ENCODE results near the gene POU2F3. TPM values are rescaled to one million over a fixed set of nuclear protein-coding genes. Genes with fewer than 3 reads are reported as not detected.

POU2F3 gene
- polyA plus RNA-seq, 12 donors, result 0.09 to 38.0 (median 0.40) TPM; not detected in 2

DNA sequence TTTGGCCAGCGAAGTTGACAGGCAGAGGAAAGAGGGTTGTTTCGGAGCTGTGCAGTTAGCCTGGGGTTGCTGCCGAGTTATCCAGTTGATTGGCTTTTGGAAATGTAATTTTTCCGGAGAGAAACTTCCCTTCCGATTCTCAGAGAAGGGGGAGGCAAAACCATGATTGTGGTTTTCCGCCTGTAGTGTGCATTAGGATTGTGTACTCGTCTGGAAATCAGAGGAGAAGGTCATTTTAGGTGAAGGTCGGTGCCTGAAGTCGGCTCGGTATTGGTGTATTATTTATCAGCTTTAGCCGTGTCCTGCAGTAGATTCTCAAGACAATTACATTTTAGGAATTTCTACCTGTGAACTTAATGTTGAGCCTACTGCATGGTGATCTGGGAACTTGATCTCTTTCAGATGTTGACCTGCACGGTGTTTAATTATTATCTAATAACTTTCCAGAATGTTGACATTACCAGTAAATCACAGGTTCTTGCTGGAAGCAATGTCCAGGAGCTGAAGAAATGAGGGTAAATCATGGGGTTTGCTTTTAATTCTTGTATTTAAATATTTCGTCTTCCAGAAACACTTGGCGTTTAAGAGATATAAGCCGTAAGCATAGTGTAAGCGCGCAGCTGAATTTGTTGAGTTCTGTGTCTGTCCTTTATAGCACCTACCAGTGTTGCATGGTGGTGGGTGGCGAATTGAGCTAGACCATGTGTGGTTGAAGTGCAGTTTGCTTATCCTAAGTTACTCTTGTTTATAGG is 97.6 kb downstream of the POU2F3 start:
- DNase-seq, result no peak

- DNase-seq, result no peak
These were observed 98.4 kb downstream of the POU2F3 start for GRCh38 chr11:120338107-120338933.

DNA sequence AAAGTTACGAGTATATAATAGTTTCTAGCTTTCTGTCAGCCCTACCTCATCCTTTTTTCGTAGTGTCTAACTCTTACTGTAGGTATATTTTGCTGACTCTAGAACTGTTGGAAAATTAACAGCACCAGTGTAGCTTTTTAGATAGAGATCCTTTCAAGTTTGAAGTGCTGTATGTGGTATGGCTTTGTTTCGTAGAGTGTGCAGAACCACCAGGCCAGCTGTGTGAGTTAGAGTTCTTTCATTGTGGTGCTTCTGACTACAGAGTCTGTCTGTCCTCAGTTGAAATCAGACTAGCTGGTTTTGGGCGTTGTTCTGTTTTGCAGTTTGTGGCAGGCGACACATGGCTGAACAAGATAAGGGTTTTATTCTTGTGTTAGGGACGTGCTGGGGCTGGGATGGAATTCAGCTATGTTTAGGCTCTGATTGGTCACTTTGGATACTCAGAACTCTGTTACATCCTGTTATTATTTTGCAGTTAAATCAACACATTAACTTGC is 99.5 kb downstream of the POU2F3 start:
- DNase-seq, result no peak

- no peak for DNase-seq
These were observed 100.6 kb downstream of the POU2F3 start for GRCh38 chr11:120340529-120340928.

- DNase-seq, result no peak
These were observed 102.3 kb downstream of the POU2F3 start for GRCh38 chr11:120342226-120342625.

DNA sequence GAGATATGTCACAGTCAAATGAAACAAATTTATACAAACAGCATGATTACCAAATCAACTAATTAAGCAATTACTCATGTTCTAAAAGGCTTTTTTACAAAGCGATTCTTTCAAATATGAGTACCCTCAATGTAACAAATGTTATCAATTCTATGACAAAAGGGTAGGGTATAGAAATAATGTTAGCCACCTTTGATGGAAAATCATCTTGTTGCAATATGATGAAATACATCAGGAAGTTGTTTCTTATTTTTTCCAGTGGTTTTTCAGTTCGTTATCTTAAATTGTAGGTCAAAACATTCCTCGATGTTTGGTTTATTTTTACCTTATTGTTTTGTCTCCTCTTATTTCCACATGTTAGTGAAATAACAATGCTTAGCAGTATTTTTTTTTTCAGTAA is 102.7 kb downstream of the POU2F3 start:
- no peak for DNase-seq

- DNase-seq, result no peak
These were observed 103.5 kb downstream of the POU2F3 start for GRCh38 chr11:120343429-120343828.

DNA sequence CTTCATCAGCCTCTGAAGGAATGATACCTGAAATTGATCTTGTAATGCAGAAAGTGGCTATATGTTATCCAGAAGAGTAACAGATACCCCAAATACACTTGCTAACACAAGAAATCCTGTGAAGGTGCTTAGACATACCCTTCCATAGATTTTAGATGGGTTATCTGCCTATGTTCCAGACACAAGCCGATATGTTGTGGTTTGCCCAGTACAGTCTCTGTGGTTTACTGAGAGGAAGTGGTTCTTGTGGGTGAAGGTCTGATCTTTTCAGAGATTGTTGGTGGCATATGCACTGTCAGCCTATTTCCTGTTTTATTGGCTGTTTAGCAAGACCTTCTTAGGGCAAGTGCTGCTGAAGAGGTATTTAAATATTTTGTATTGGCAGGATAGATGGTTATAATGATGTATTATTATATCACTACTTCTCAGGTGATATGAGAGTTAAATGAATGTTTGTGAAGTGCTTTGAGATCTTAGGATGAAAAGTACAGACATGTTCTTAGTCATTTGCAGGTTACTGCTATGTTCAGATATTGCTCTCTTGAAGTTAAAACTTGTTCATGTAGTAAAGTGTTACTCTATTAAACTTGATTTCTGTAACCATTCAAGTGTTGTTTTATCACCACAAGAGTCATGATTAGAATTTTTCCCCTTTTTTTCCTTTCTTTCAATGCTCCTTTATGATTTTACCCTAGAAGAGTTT is 104.5 kb downstream of the POU2F3 start:
- no peak for DNase-seq

DNA sequence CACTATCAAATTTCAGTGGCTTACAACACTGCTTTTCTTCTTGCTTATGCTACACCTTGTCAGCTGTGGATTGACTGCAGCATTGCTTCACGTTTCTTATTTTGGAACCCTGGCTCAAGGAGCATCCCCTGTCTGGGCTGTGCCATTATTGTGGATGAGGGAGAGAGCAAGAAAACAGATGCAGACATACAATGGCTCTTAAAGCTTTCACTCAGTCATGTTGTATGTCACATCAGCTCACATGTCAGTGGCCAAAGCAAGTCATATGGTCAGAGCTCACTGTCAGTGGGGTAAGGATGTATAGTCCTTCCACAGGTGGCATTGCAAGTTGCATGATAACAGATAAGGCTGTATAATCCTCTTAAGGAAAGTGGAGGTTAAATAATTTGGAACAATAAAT is 106.3 kb downstream of the POU2F3 start:
- DNase-seq, result no peak

DNA sequence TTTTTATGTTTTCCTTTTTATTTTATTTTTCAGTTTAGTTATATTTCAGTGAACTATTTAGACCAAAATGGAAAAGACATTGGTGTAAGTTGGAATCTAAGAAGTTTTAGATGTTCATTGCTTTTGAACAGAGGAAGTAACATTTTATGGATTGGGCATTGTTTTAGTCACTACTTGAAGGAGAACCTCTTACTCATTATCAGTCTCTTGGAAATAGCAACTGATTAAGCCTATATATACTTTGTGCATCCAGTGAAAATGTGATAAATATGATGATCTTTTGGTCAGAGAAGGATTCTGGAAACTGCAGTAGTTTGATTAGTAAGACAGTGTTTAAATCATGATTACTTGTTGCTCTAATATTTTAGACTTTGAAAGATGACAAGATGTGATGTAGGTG is 110.7 kb downstream of the POU2F3 start:
- DNase-seq, result no peak

GRCh38 chr11:120352405-120352804 is 112.5 kb downstream of the POU2F3 start:
- DNase-seq, result no peak

- DNase-seq, result no peak
These were observed 114.1 kb downstream of the POU2F3 start for GRCh38 chr11:120354068-120354467.

DNA sequence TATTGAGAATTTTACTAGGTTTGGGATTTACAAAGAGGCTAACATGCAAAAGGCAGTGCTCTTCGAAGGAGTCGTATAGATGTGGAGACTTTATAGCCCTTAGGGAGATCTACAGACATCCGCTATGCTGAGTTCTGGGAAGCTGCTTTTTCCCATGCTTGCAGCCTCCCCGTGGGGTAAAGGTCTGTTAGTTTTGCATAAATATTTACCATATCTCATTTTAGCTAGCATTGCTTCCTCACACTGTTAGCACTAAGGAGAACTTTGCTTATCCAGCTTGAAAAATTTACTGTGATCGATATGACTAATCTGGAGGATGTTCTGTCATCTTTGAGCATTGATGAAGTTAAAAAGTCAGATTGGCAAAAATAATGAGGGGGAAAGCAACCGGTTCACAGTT is 114.8 kb downstream of the POU2F3 start:
- no peak for DNase-seq

- DNase-seq, result no peak
These were observed 117.7 kb downstream of the POU2F3 start for GRCh38 chr11:120357620-120358019.

- DNase-seq, result no peak
These were observed 118.8 kb downstream of the POU2F3 start for GRCh38 chr11:120358729-120359128.

GRCh38 chr11:120363436-120363835 is 123.5 kb downstream of the POU2F3 start:
- DNase-seq, result no peak

DNA sequence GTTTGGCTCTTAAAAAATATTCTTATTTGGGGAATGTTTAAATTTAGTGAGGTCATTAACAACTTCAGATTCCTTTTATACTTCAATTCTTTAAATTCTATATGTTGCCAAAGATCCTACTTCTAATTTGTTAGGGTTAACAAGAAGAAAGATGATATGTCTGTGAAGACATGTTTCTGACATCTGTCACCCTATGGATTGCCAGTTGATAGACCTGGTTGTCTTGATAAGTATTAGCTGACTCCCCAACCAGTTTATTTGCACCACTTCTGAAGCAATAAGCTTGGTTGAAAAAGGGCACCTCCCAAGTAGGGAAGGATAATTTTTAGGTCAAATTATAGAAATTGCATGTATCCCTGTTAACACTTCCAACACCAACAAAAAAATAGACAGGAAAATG is 125.6 kb downstream of the POU2F3 start:
- DNase-seq, result no peak

Other genes starting within 250 kb of the POU2F3 start
- 100 to 1,000 TPM in 1 of 12 donors, 10 to 100 TPM in 2, 1 to 10 TPM in 1, under 1 TPM in 6, not detected in 2; 0.16 to 239 (median 0.88) TPM for gene TRIM29, start 102.0 kb upstream of the POU2F3 start, polyA plus RNA-seq (ENCODE audit: insufficient read length in 12 of 12)
- gene OAF, start 29.1 kb upstream of the POU2F3 start, polyA plus RNA-seq (ENCODE audit: insufficient read length in 12 of 12), result 10 to 100 TPM in 11 of 12 donors, not detected in 1; 32.8 to 63.8 (median 38.4) TPM
- gene TLCD5, start 85.2 kb downstream of the POU2F3 start, polyA plus RNA-seq (ENCODE audit: insufficient read length in 12 of 12), result 10 to 100 TPM in 3 of 12 donors, 1 to 10 TPM in 8, not detected in 1; 6.2 to 12.1 (median 8.5) TPM
- 10 to 100 TPM in 11 of 12 donors, not detected in 1; 31.8 to 59.6 (median 42.6) TPM for gene ARHGEF12, start 96.3 kb downstream of the POU2F3 start, polyA plus RNA-seq (ENCODE audit: insufficient read length in 12 of 12)